Measurements from ENCODE around the gene CLN6. TPM values are rescaled to one million over a fixed set of nuclear protein-coding genes. Genes with fewer than 3 reads are reported as not detected.

The CLN6 gene
- total RNA-seq, 1 donor from 2014 or later, result 31.5 TPM

GRCh38 chr15:68192804-68193486 is 36.6 kb downstream of the CLN6 start:
- H3K4me3 ChIP-seq, result no peak overlapping the region
- no peaks in the 10 kb centered on the region for H3K27me3 ChIP-seq
- peaks cover 5% of the 10 kb centered on the region for H3K4me1 ChIP-seq
- intact Hi-C loops (cut with DNase I), result no loop called here
- peak; percentile 12 for ATAC-seq
- DNase-seq, result no peak
- H3K9me3 ChIP-seq, result no peaks in the 10 kb centered on the region
- TF ChIP-seq CTCF (IDR thresholded peaks at IDR 0.05), result no peak
- no peak overlapping the region for H3K27ac ChIP-seq
- H3K36me3 ChIP-seq, result peaks cover 54% of the 10 kb centered on the region

GRCh38 chr15:68192117-68192516 is 37.4 kb downstream of the CLN6 start:
- Histone ChIP-seq H3K27me3 (no peaks in the 10 kb centered on the region), H3K27ac (no peak overlapping the region), H3K4me1 (peaks cover 13% of the 10 kb centered on the region), H3K36me3 (peaks cover 62% of the 10 kb centered on the region), H3K9me3 (no peaks in the 10 kb centered on the region), H3K4me3 (no peak overlapping the region)
- ATAC-seq, result no peak
- DNase-seq, result no peak
- intact Hi-C loops (cut with DNase I), result no loop called here
- no peak for TF ChIP-seq CTCF (IDR thresholded peaks at IDR 0.05)

DNA sequence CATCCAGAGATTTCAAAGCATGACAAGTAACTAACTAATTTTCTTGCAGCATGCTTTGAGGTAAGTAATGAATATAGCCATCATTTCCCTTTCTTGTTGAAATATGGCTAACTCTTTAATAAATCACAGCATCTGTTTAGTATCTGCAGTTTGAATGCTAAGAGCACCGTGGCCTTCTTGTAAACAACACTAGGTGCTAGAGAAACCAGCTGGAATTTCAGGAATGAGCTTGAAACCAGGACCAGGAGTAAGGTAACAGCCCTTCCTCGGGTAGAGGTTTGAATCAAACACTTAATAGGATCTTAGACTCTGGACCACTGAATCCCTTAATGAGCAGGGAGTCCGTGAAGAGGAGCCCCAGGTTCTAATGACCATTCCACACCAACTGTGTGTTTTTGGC is 38.0 kb downstream of the CLN6 start:
- intact Hi-C loops (cut with DNase I), result no loop called here
- peak; percentile 16 for ATAC-seq
- H3K27ac ChIP-seq, result no peak overlapping the region
- no peak overlapping the region for H3K4me3 ChIP-seq
- no peaks in the 10 kb centered on the region for H3K9me3 ChIP-seq
- H3K36me3 ChIP-seq, result peaks cover 67% of the 10 kb centered on the region
- no peaks in the 10 kb centered on the region for H3K27me3 ChIP-seq
- no peak for DNase-seq
- no peak for TF ChIP-seq CTCF (IDR thresholded peaks at IDR 0.05)
- H3K4me1 ChIP-seq, result peaks cover 13% of the 10 kb centered on the region

GRCh38 chr15:68190048-68190447 is 39.5 kb downstream of the CLN6 start:
- H3K36me3 ChIP-seq, result peaks cover 82% of the 10 kb centered on the region
- H3K27me3 ChIP-seq, result no peaks in the 10 kb centered on the region
- no peaks in the 10 kb centered on the region for H3K9me3 ChIP-seq
- ATAC-seq (no peak), DNase-seq (no peak)
- H3K4me3 ChIP-seq, result no peak overlapping the region
- H3K4me1 ChIP-seq, result peaks cover 13% of the 10 kb centered on the region
- intact Hi-C loops (cut with DNase I), result no loop called here
- TF ChIP-seq CTCF (IDR thresholded peaks at IDR 0.05), result no peak
- no peak overlapping the region for H3K27ac ChIP-seq

- peaks cover 13% of the 10 kb centered on the region for H3K4me1 ChIP-seq
- H3K4me3 ChIP-seq, result no peak overlapping the region
- H3K27ac ChIP-seq, result no peak overlapping the region
- no peaks in the 10 kb centered on the region for H3K27me3 ChIP-seq
- no peak for DNase-seq
- intact Hi-C loops (cut with DNase I), result no loop called here
- H3K9me3 ChIP-seq, result no peaks in the 10 kb centered on the region
- H3K36me3 ChIP-seq, result peaks cover 92% of the 10 kb centered on the region
- TF ChIP-seq CTCF (IDR thresholded peaks at IDR 0.05), result no peak
- ATAC-seq, result no peak
Observed at GRCh38 chr15:68188647-68189046, 40.9 kb downstream of the CLN6 start.

DNA sequence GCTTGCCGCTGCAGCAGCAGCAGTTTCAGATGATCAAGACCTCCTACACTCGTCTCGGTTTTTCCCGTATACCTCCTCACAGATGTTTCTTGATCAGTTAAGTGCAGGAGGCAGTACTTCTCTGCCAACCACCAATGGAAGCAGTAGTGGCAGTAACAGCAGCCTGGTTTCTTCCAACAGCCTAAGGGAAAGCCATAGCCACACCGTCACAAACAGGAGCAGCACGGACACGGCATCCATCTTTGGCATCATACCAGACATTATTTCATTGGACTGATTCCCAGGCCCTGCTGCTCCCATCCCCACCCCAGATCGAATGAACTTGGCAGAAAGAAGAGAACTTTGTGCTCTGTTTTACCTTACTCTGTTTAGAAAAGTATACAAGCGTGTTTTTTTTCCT is 42.0 kb downstream of the CLN6 start:
- Histone ChIP-seq H3K27ac (no peak overlapping the region), H3K27me3 (no peaks in the 10 kb centered on the region), H3K36me3 (peaks cover 92% of the 10 kb centered on the region), H3K9me3 (no peaks in the 10 kb centered on the region), H3K4me3 (no peak overlapping the region), H3K4me1 (peaks cover 13% of the 10 kb centered on the region)
- ATAC-seq, result peak; percentile 59
- intact Hi-C loops (cut with DNase I), result no loop called here
- DNase-seq, result no peak
- TF ChIP-seq CTCF (IDR thresholded peaks at IDR 0.05), result no peak
